Osteoblast (primary cell): ENCODE data around the gene NPAS1. TPM values are rescaled to one million over a fixed set of nuclear protein-coding genes. Genes with fewer than 3 reads are reported as not detected.

ENCODE experiments used
- DNase-seq: peaks from one replicate; pipeline ENCODE4 v3.0.0; 2011; ENCODE audit warnings: low spot score, mixed read lengths; ENCODE audit not compliant: insufficient read length; ENCODE audit errors: missing footprints
- H2AFZ ChIP-seq: 2 replicates; pipeline ENCODE4 v1.6.0; 2011; ENCODE audit warnings: mild to moderate bottlenecking, low read length
- H3K27ac ChIP-seq: 2 replicates; pipeline ENCODE4 v1.5.1; 2011; ENCODE audit warnings: mild to moderate bottlenecking, low read depth, low read length, moderate library complexity
- H3K27me3 ChIP-seq: 2 replicates; pipeline ENCODE4 v1.6.0; 2012; ENCODE audit warnings: mild to moderate bottlenecking, control low read depth, inconsistent platforms, low read length, moderate library complexity; ENCODE audit not compliant: insufficient read depth
- H3K36me3 ChIP-seq: 2 replicates; pipeline ENCODE4 v1.5.1; 2011; ENCODE audit warnings: mild to moderate bottlenecking, low read length, control low read depth, moderate library complexity; ENCODE audit not compliant: insufficient read depth
- H3K4me1 ChIP-seq: 2 replicates; pipeline ENCODE4 v1.5.1; 2011; ENCODE audit warnings: mild to moderate bottlenecking, low read length, control low read depth, moderate library complexity; ENCODE audit not compliant: insufficient read depth
- H3K4me2 ChIP-seq: 2 replicates; pipeline ENCODE4 v1.6.0; 2011; ENCODE audit warnings: mild to moderate bottlenecking, low read length; ENCODE audit not compliant: insufficient read depth
- H3K4me3 ChIP-seq: fragments of 200-600 bp; sonication (generic); 3 replicates; pipeline ENCODE4 v1.5.1; 2012; ENCODE audit warnings: mild to moderate bottlenecking, low read length, inconsistent platforms; ENCODE audit not compliant: insufficient read depth
- H3K79me2 ChIP-seq: 2 replicates; pipeline ENCODE4 v1.6.0; 2012; ENCODE audit warnings: mild to moderate bottlenecking, low read length, control low read depth, inconsistent platforms; ENCODE audit not compliant: insufficient read depth
- H3K9me3 ChIP-seq: 2 replicates; pipeline ENCODE4 v1.5.1; 2011; ENCODE audit warnings: low read depth, low read length, control low read depth
- H4K20me1 ChIP-seq: 2 replicates; pipeline ENCODE4 v1.6.0; 2012; ENCODE audit warnings: mild to moderate bottlenecking, low read length, control low read depth; ENCODE audit not compliant: insufficient read depth
- total RNA-seq: library from RNA; depleted of rRNA; stranded (reverse); fragments of >200 nt; gene quantifications from 2 replicates; pipeline ENCODE4 v1.2.3, GENCODE V29; 2012
- TF ChIP-seq, protein P1 (sequence below): IDR thresholded peaks from 2 replicates; pipeline ENCODE4 v1.5.1; 2011; ENCODE audit warnings: mild to moderate bottlenecking, low read depth, low read length, moderate library complexity; ENCODE audit errors: extremely low read depth

NPAS1 gene
- total RNA-seq, 1 donor = 0.72 TPM

DNA sequence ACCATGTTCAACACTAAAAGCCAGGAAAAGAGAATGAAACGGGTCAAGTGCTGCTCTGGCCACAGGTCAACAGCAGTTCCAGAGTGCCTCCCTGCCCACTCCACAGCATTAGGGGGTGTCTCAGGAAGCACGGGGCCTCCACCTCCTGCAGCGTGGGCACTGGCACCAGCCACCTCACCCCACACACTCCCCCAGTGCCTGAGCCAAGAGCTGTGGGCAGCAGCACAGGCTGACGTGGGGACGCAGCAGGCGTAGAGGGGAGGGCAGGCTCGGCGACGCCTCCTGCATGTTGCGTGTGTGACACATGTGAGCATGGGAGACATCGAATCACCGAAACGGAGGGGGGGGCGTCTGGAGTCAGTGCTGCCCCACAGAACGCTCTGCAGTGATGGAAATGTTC is 50.2 kb downstream of the NPAS1 start:
- peaks cover 29% of the 10 kb centered on the region for H4K20me1 ChIP-seq
- no peaks in the 10 kb centered on the region for H3K9me3 ChIP-seq
- H3K27me3 ChIP-seq = no peaks in the 10 kb centered on the region
- no peak overlapping the region for H2AFZ ChIP-seq
- no peak overlapping the region for H3K27ac ChIP-seq
- peaks cover 39% of the 10 kb centered on the region for H3K79me2 ChIP-seq
- peak; percentile 22 for DNase-seq
- H3K4me3 ChIP-seq = no peak overlapping the region
- H3K36me3 ChIP-seq = peaks cover 57% of the 10 kb centered on the region
- TF ChIP-seq, protein P1, sequence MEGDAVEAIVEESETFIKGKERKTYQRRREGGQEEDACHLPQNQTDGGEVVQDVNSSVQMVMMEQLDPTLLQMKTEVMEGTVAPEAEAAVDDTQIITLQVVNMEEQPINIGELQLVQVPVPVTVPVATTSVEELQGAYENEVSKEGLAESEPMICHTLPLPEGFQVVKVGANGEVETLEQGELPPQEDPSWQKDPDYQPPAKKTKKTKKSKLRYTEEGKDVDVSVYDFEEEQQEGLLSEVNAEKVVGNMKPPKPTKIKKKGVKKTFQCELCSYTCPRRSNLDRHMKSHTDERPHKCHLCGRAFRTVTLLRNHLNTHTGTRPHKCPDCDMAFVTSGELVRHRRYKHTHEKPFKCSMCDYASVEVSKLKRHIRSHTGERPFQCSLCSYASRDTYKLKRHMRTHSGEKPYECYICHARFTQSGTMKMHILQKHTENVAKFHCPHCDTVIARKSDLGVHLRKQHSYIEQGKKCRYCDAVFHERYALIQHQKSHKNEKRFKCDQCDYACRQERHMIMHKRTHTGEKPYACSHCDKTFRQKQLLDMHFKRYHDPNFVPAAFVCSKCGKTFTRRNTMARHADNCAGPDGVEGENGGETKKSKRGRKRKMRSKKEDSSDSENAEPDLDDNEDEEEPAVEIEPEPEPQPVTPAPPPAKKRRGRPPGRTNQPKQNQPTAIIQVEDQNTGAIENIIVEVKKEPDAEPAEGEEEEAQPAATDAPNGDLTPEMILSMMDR = no peak
- H3K4me1 ChIP-seq = no peaks in the 10 kb centered on the region
- H3K4me2 ChIP-seq = no peak overlapping the region

DNA sequence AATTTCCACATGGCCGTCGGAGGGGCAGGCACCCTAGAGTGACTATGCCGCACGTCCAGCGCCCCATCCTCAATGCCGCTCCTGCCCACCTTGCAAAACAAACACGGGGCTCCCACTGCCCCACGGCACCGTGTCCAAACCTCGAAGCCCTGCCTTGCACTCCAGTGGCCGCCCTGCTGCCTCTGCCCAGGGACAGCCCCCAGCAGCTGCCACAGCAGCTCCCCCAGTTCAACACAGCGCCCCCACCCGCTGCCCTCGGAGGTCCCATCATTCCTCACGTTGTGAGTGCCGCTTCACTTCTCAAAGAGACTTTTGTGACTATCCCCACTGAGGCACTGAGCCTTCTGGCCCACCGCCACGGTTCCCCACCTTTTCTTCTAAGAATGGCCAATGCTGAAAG is 51.1 kb downstream of the NPAS1 start:
- Histone ChIP-seq H2AFZ (no peak overlapping the region), H3K9me3 (no peaks in the 10 kb centered on the region), H3K36me3 (peaks cover 51% of the 10 kb centered on the region), H3K4me2 (no peak overlapping the region), H3K4me1 (no peaks in the 10 kb centered on the region), H3K27me3 (no peaks in the 10 kb centered on the region), H4K20me1 (peaks cover 28% of the 10 kb centered on the region), H3K27ac (no peak overlapping the region), H3K79me2 (peaks cover 48% of the 10 kb centered on the region), H3K4me3 (no peak overlapping the region)
- peak; percentile 44 for DNase-seq
- TF ChIP-seq, protein P1 = no peak

DNA sequence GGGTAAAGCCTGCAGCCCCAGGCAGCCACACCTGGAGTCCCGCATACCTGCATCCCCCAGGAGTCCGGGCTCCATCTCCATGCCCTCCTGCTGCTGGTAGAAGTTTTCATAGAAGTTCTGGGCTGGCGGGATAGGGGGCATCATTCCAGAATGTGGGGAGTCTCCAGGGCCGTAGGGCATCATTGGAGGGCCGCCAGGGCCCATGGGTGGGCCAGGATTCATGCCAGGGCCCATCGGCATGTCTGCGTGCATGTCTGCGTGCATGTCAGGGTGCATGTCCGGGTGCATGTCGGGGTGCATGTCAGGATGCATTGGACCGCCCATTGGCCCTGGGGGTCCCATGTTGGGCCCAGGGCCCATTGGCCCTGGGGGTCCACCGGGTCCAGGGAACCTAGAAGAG is 52.1 kb downstream of the NPAS1 start:
- no peaks in the 10 kb centered on the region for H3K4me1 ChIP-seq
- H3K36me3 ChIP-seq = peaks cover 54% of the 10 kb centered on the region
- H3K79me2 ChIP-seq = peaks cover 55% of the 10 kb centered on the region
- no peaks in the 10 kb centered on the region for H3K27me3 ChIP-seq
- no peak overlapping the region for H3K4me2 ChIP-seq
- H3K27ac ChIP-seq = no peak overlapping the region
- H3K4me3 ChIP-seq = no peak overlapping the region
- no peaks in the 10 kb centered on the region for H3K9me3 ChIP-seq
- TF ChIP-seq, protein P1 = no peak
- peaks cover 30% of the 10 kb centered on the region for H4K20me1 ChIP-seq
- no peak overlapping the region for H2AFZ ChIP-seq
- no peak for DNase-seq

DNA sequence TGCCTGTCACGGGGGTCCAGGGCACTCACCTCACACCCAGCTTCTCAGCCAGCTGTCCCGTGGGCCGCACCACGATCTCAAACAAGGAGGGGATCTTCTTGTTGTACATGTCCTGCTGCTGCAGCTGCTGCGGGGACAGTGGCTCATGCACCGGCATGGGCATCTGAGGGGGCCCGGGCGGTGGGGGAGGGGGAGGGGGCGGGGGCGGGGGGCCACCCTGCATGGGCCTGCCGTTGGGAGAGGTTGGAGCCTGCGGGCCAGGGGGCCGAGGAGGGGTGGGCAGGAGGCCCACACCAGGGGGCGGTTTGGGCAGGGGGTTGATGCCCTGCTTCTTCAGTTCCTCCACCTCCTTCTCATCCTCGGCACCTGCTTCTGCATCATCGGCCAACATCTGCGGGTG is 52.7 kb downstream of the NPAS1 start:
- Histone ChIP-seq H3K4me1 (no peaks in the 10 kb centered on the region), H3K27ac (no peak overlapping the region), H3K9me3 (no peaks in the 10 kb centered on the region), H3K36me3 (peaks cover 50% of the 10 kb centered on the region), H3K4me3 (no peak overlapping the region), H3K4me2 (no peak overlapping the region), H3K27me3 (no peaks in the 10 kb centered on the region), H2AFZ (no peak overlapping the region), H4K20me1 (peaks cover 30% of the 10 kb centered on the region), H3K79me2 (peaks cover 55% of the 10 kb centered on the region)
- DNase-seq = no peak
- TF ChIP-seq, protein P1 = no peak
